HepG2 (cell line): ENCODE measurements around the gene SIVA1. TPM values are rescaled to one million over a fixed set of nuclear protein-coding genes. Genes with fewer than 3 reads are reported as not detected.

Experiments used
- EED ChIP-seq: sonication (generic); formaldehyde crosslinking; IDR thresholded peaks from 2 replicates; pipeline ENCODE4 v1.5.0; 2020; ENCODE audit warnings: mild to moderate bottlenecking, missing genetic modification reagents
- FOXP1 ChIP-seq, 2 experiments: fragments of 450-650 bp in 1 of 2; IDR thresholded peaks; 2 replicates each; pipeline ENCODE4 v1.6.1; 2017 to 2018; ENCODE audit warnings: antibody characterized with exemption in 1 of 2
- HMG20A ChIP-seq: IDR thresholded peaks from 2 replicates; pipeline ENCODE4 v1.6.1; 2016; ENCODE audit warnings: borderline replicate concordance
- HNF1B ChIP-seq: sonication (generic); formaldehyde crosslinking; IDR thresholded peaks from 2 replicates; pipeline ENCODE4 v1.5.1; 2020; ENCODE audit warnings: mild to moderate bottlenecking, moderate library complexity, missing genetic modification reagents
- HNRNPUL1 ChIP-seq: fragments of 200-400 bp; formaldehyde crosslinking; IDR thresholded peaks from 2 replicates; pipeline ENCODE4 v1.6.1; 2017; ENCODE audit warnings: low read depth, mild to moderate bottlenecking, low read length, moderate library complexity
- KDM3A ChIP-seq: IDR thresholded peaks from 2 replicates; pipeline ENCODE4 v1.6.1; 2018; ENCODE audit warnings: low read depth, missing compliant biosample characterization
- RFXAP ChIP-seq: sonication (generic); formaldehyde crosslinking; IDR thresholded peaks from 2 replicates; pipeline ENCODE4 v1.4.0; 2020; ENCODE audit warnings: missing genetic modification reagents, borderline replicate concordance
- RNF2 ChIP-seq: fragments of 450-650 bp; conservative IDR thresholded peaks from 2 replicates; pipeline ENCODE4 v1.6.1; 2016; ENCODE audit warnings: low read depth
- SAP130 ChIP-seq: IDR thresholded peaks from 2 replicates; pipeline ENCODE4 v1.6.1; 2016; ENCODE audit warnings: low read depth
- TEAD2 ChIP-seq: sonication (generic); formaldehyde crosslinking; IDR thresholded peaks from 2 replicates; pipeline ENCODE4 v1.9.0; 2021; ENCODE audit warnings: missing genetic modification reagents
- THRA ChIP-seq: sonication (generic); formaldehyde crosslinking; IDR thresholded peaks from 2 replicates; pipeline ENCODE4 v1.4.0; 2020; ENCODE audit warnings: missing genetic modification reagents, borderline replicate concordance
- ZBTB21 ChIP-seq: sonication (generic); formaldehyde crosslinking; IDR thresholded peaks from 2 replicates; pipeline ENCODE4 v1.4.0; 2020; ENCODE audit warnings: missing genetic modification reagents
- ZNF280B ChIP-seq: sonication (generic); formaldehyde crosslinking; IDR thresholded peaks from 2 replicates; pipeline ENCODE4 v1.5.0; 2020; ENCODE audit warnings: missing genetic modification reagents, mild to moderate bottlenecking, borderline replicate concordance
- ZNF33B ChIP-seq: sonication (generic); formaldehyde crosslinking; IDR thresholded peaks from 2 replicates; pipeline ENCODE4 v1.5.1; 2020; ENCODE audit warnings: mild to moderate bottlenecking, missing genetic modification reagents
- ZNF512B ChIP-seq: sonication (generic); formaldehyde crosslinking; IDR thresholded peaks from 2 replicates; pipeline ENCODE4 v1.5.1; 2020; ENCODE audit warnings: missing genetic modification reagents, mild to moderate bottlenecking, borderline replicate concordance
- ZNF543 ChIP-seq: sonication (generic); formaldehyde crosslinking; IDR thresholded peaks from 2 replicates; pipeline ENCODE4 v1.4.0; 2020; ENCODE audit warnings: mild to moderate bottlenecking, missing genetic modification reagents
- ZNF788 ChIP-seq: sonication (generic); formaldehyde crosslinking; IDR thresholded peaks from 2 replicates; pipeline ENCODE4 v1.5.0; 2020; ENCODE audit warnings: mild to moderate bottlenecking, missing genetic modification reagents, borderline replicate concordance
- ZNF800 ChIP-seq: sonication (generic); formaldehyde crosslinking; IDR thresholded peaks from 2 replicates; pipeline ENCODE4 v1.4.0; 2020; ENCODE audit warnings: missing genetic modification reagents
- ZNF841 ChIP-seq: sonication (generic); formaldehyde crosslinking; IDR thresholded peaks from 2 replicates; pipeline ENCODE4 v1.8.1; 2023; ENCODE audit warnings: missing genetic modification reagents, borderline replicate concordance
- ZSCAN21 ChIP-seq: sonication (generic); formaldehyde crosslinking; IDR thresholded peaks from 2 replicates; pipeline ENCODE4 v1.8.0; 2022; ENCODE audit warnings: mild to moderate bottlenecking, missing genetic modification reagents, moderate library complexity, borderline replicate concordance
- polyA plus RNA-seq, 8 experiments: library from polyadenylated mRNA; depleted of rRNA in 3 of 8; stranded (reverse) in 7 of 8; unstranded in 1 of 8; fragments of >200 nt; fragmentation: Illumina TruSeq in 4 of 8; extraction: Trizol in 4 of 8; gene quantifications; 2 replicates each; pipeline versions ENCODE4 v1.2.1 to v1.2.3, GENCODE V29; 2011 to 2016; ENCODE audit warnings: low read depth in 4 of 8, missing spikeins in 1 of 8, mixed read lengths in 1 of 8; ENCODE audit not compliant: insufficient read depth in 1 of 8
- total RNA-seq, 5 experiments: library from RNA; depleted of rRNA; stranded (reverse); fragments of >200 nt; fragmentation: Illumina TruSeq; extraction: Trizol; gene quantifications; 2 replicates each; pipeline ENCODE4 v1.2.3, GENCODE V29; 2016; ENCODE audit warnings: low read depth in 1 of 5

SIVA1 gene
- total and polyA plus RNA-seq, 2 of the 13 experiments (the other 11 are each of a cell fraction or from before 2014, with no cell fraction given) = 123 to 186 TPM

- TF ChIP-seq HNF1B (CRISPR knock-in tag) (peak; percentile 89), EED (CRISPR knock-in tag) (peak; percentile 47; the same call in 1 of the 2 replicates), ZNF788 (peak; percentile 92), ZNF800 (CRISPR knock-in tag) (no peak), ZBTB21 (peak; percentile 57; the same call in 1 of the 2 replicates), ZNF280B (CRISPR knock-in tag) (peak; percentile 85; the same call in 1 of the 2 replicates), ZNF512B (no peak), FOXP1 (IDR thresholded peaks at IDR 0.05) (no peak), FOXP1 (CRISPR knock-in tag; IDR thresholded peaks at IDR 0.05) (peak; percentile 90), TEAD2 (no peak), HNRNPUL1 (no peak), THRA (CRISPR knock-in tag) (peak; percentile 71), SAP130 (CRISPR knock-in tag) (peak; percentile 89), ZNF543 (CRISPR knock-in tag) (peak; percentile 81), RFXAP (no peak; the same call in 1 of the 2 replicates), RNF2 (peak; percentile 66), HMG20A (CRISPR knock-in tag) (peak; percentile 74; the same call in 1 of the 2 replicates), ZSCAN21 (peak; percentile 91), ZNF33B (no peak), ZNF841 (CRISPR knock-in tag) (no peak), KDM3A (CRISPR knock-in tag) (0 out of 2 replicates have a peak, but pooled peaks have one; percentile 61)
These were observed 16.9 kb upstream of the SIVA1 start (continued) for GRCh38 chr14:104735830-104736642.
